A204.1 (cell line): ENCODE measurements around the gene ENPP3.

Source experiments
- FAIRE-seq: peaks from 2 replicates; lab custom pipeline; 2012; peaks lifted over from hg19 to GRCh38; lab: Jason Lieb, UNC

Gene ENPP3

GRCh38 chr6:131642987-131643611 is 6.0 kb downstream of the ENPP3 start:
- no peak for FAIRE-seq

- FAIRE-seq: no peak
Observed at GRCh38 chr6:131643855-131644460, 6.9 kb downstream of the ENPP3 start.

- no peak for FAIRE-seq
Observed at GRCh38 chr6:131644921-131645320, 7.8 kb downstream of the ENPP3 start.

GRCh38 chr6:131645846-131646245 is 8.7 kb downstream of the ENPP3 start:
- no peak for FAIRE-seq

- FAIRE-seq: no peak
Observed at GRCh38 chr6:131646249-131646670, 9.2 kb downstream of the ENPP3 start.

- no peak for FAIRE-seq
Observed at GRCh38 chr6:131651782-131652181, 14.7 kb downstream of the ENPP3 start.

GRCh38 chr6:131652472-131652871 is 15.4 kb downstream of the ENPP3 start:
- no peak for FAIRE-seq

GRCh38 chr6:131654326-131654725 is 17.2 kb downstream of the ENPP3 start:
- no peak for FAIRE-seq

GRCh38 chr6:131655387-131655786 is 18.3 kb downstream of the ENPP3 start:
- FAIRE-seq: no peak

GRCh38 chr6:131655951-131656350 is 18.8 kb downstream of the ENPP3 start:
- FAIRE-seq: no peak

GRCh38 chr6:131656667-131657066 is 19.6 kb downstream of the ENPP3 start:
- FAIRE-seq: no peak

GRCh38 chr6:131657222-131657621 is 20.1 kb downstream of the ENPP3 start:
- FAIRE-seq: no peak

- no peak for FAIRE-seq
Observed at GRCh38 chr6:131657630-131658111, 20.6 kb downstream of the ENPP3 start.

GRCh38 chr6:131658287-131658686 is 21.2 kb downstream of the ENPP3 start:
- no peak for FAIRE-seq

GRCh38 chr6:131660195-131660594 is 23.1 kb downstream of the ENPP3 start:
- no peak for FAIRE-seq

- FAIRE-seq: no peak
Observed at GRCh38 chr6:131663578-131664165, 26.6 kb downstream of the ENPP3 start.

GRCh38 chr6:131669891-131670290 is 32.8 kb downstream of the ENPP3 start:
- no peak for FAIRE-seq

- FAIRE-seq: no peak
Observed at GRCh38 chr6:131673184-131673583, 36.1 kb downstream of the ENPP3 start.

GRCh38 chr6:131678442-131678841 is 41.3 kb downstream of the ENPP3 start:
- FAIRE-seq: no peak

GRCh38 chr6:131680868-131681267 is 43.8 kb downstream of the ENPP3 start:
- FAIRE-seq: no peak

GRCh38 chr6:131681585-131681984 is 44.5 kb downstream of the ENPP3 start:
- FAIRE-seq: no peak

GRCh38 chr6:131682442-131682841 is 45.3 kb downstream of the ENPP3 start:
- no peak for FAIRE-seq

GRCh38 chr6:131683479-131683878 is 46.4 kb downstream of the ENPP3 start:
- FAIRE-seq: no peak

- no peak for FAIRE-seq
Observed at GRCh38 chr6:131685266-131685780, 48.2 kb downstream of the ENPP3 start.
